Colonic mucosa (tissue), 4 donors: ENCODE results near the gene CRACDL. TPM values are rescaled to one million over a fixed set of nuclear protein-coding genes. Genes with fewer than 3 reads are reported as not detected.
A peak's percentile ranks its signal among the peaks of the same experiment; 100 is the strongest.

Experiments used
- DNase-seq: peaks from one replicate; pipeline ENCODE4 v3.0.0-alpha.2; 2020
- H3K27ac ChIP-seq: fragments of 200-600 bp; one replicate; pipeline ENCODE4 v1.8.0; 2021
- H3K27me3 ChIP-seq: fragments of 200-600 bp; one replicate; pipeline ENCODE4 v1.8.0; 2021
- H3K36me3 ChIP-seq: fragments of 200-600 bp; one replicate; pipeline ENCODE4 v1.8.0; 2021
- H3K4me1 ChIP-seq: fragments of 200-600 bp; one replicate; pipeline ENCODE4 v1.8.0; 2021; ENCODE audit warnings: mild to moderate bottlenecking
- H3K4me3 ChIP-seq: fragments of 200-600 bp; one replicate; pipeline ENCODE4 v1.8.0; 2021
- H3K9ac ChIP-seq, 2 donors: one replicate each; pipeline ENCODE4 v1.7.0; 2013; ENCODE audit warnings: control low read depth in 2 of 2, low read depth in 2 of 2, low read length in 2 of 2
- H3K9me3 ChIP-seq: fragments of 200-600 bp; one replicate; pipeline ENCODE4 v1.8.0; 2021
- CTCF ChIP-seq: fragments of 200-600 bp; IDR thresholded peaks from one replicate; pipeline ENCODE4 v1.8.0; 2022; ENCODE audit warnings: antibody characterized with exemption, mild to moderate bottlenecking
- intact Hi-C: fragments of 100-400 bp; cut with DNase I; formaldehyde crosslinking; loops from one replicate; pipeline ENCODE4 v1.14.1; 2022
- total RNA-seq, 2 donors: library from RNA; stranded (reverse); fragmentation: NEBNext Ultra II Directional in 1 of 2; extraction: Animal tissue kit (Norgen Biotek cat#: 25700) in 1 of 2; gene quantifications; one replicate each; pipeline ENCODE4 v1.2.1, GENCODE V29; 2021
- donor health status: healthy.
- donor health status: DM: no; HTN: no; CAD: no.
- donor health status: DM: no; HTN: no; CAD: no.

CRACDL gene
- total RNA-seq: 10 to 100 TPM; 11.5 to 22.3 TPM

GRCh38 chr2:98935777-98936352, at the start of gene CRACDL:
Gene CRACDL (minus strand): TSS chr2:98936225. CDS start chr2:98846800, 89,425 bp downstream.
- no peaks in the 10 kb centered on the region for H3K9me3 ChIP-seq
- peaks cover 6% of the 10 kb centered on the region for H3K4me1 ChIP-seq
- peak within 1 kb of the TSS; percentile 34 for H3K4me3 ChIP-seq
- H3K27me3 ChIP-seq: peaks cover 29% of the 10 kb centered on the region
- intact Hi-C loops: no loop called here
- no peaks in the 10 kb centered on the region for H3K36me3 ChIP-seq
- H3K27ac ChIP-seq: no peak within 1 kb of the TSS
- no peak for DNase-seq
- TF ChIP-seq CTCF: no peak
- no peak within 1 kb of the TSS for H3K9ac ChIP-seq

GRCh38 chr2:98975611-98976010, 39.6 kb upstream of the CRACDL start:
- Histone ChIP-seq H3K4me3 (no peak overlapping the region), H3K9me3 (no peaks in the 10 kb centered on the region), H3K4me1 (no peaks in the 10 kb centered on the region), H3K36me3 (no peaks in the 10 kb centered on the region), H3K9ac (no peak overlapping the region), H3K27ac (no peak overlapping the region), H3K27me3 (no peaks in the 10 kb centered on the region)
- no peak for DNase-seq
- intact Hi-C loops: no loop called here
- no peak for TF ChIP-seq CTCF

GRCh38 chr2:98972582-98973167, 36.6 kb upstream of the CRACDL start:
- no peak for TF ChIP-seq CTCF
- no peak for DNase-seq
- H3K27me3 ChIP-seq: no peaks in the 10 kb centered on the region
- no peaks in the 10 kb centered on the region for H3K9me3 ChIP-seq
- H3K4me1 ChIP-seq: no peaks in the 10 kb centered on the region
- no peak overlapping the region for H3K4me3 ChIP-seq
- no peak overlapping the region for H3K27ac ChIP-seq
- no peak overlapping the region for H3K9ac ChIP-seq
- no peaks in the 10 kb centered on the region for H3K36me3 ChIP-seq
- intact Hi-C loops: no loop called here

GRCh38 chr2:98959810-98960507, 23.9 kb upstream of the CRACDL start:
- no peak overlapping the region for H3K4me3 ChIP-seq
- intact Hi-C loops: no loop called here
- no peak for TF ChIP-seq CTCF
- no peaks in the 10 kb centered on the region for H3K36me3 ChIP-seq
- no peaks in the 10 kb centered on the region for H3K27me3 ChIP-seq
- H3K9ac ChIP-seq: no peak overlapping the region
- H3K4me1 ChIP-seq: no peaks in the 10 kb centered on the region
- no peak for DNase-seq
- no peak overlapping the region for H3K27ac ChIP-seq
- no peaks in the 10 kb centered on the region for H3K9me3 ChIP-seq

- H3K4me1 ChIP-seq: no peaks in the 10 kb centered on the region
- H3K27ac ChIP-seq: no peak overlapping the region
- intact Hi-C loops: no loop called here
- H3K9ac ChIP-seq: no peak overlapping the region
- DNase-seq: no peak
- H3K27me3 ChIP-seq: no peaks in the 10 kb centered on the region
- TF ChIP-seq CTCF: no peak
- no peaks in the 10 kb centered on the region for H3K9me3 ChIP-seq
- H3K36me3 ChIP-seq: no peaks in the 10 kb centered on the region
- no peak overlapping the region for H3K4me3 ChIP-seq
Measured at GRCh38 chr2:98952966-98953365, 16.9 kb upstream of the CRACDL start.
